Fibroblast of villous mesenchyme (primary cell): ENCODE measurements around the gene RCAN2. TPM values are rescaled to one million over a fixed set of nuclear protein-coding genes. Genes with fewer than 3 reads are reported as not detected.

ENCODE experiments used
- DNase-seq: peaks from one replicate; pipeline ENCODE4 v3.0.0-alpha.2; 2010; ENCODE audit warnings: low read depth
- H3K4me3 ChIP-seq: 2 replicates; pipeline ENCODE4 v1.5.1; 2011; ENCODE audit warnings: low read depth, mild to moderate bottlenecking, low read length
- total RNA-seq: library from RNA; depleted of rRNA; stranded (reverse); fragments of >200 nt; gene quantifications from 2 replicates; pipeline ENCODE4 v1.2.3, GENCODE V29; 2012
- TF ChIP-seq, protein P1 (sequence below): IDR thresholded peaks from 2 replicates; pipeline ENCODE4 v1.5.1; 2012; ENCODE audit warnings: low read depth, mild to moderate bottlenecking, low read length; ENCODE audit not compliant: insufficient read depth

Gene RCAN2
- total RNA-seq, 1 donor, result 1.7 TPM

DNA sequence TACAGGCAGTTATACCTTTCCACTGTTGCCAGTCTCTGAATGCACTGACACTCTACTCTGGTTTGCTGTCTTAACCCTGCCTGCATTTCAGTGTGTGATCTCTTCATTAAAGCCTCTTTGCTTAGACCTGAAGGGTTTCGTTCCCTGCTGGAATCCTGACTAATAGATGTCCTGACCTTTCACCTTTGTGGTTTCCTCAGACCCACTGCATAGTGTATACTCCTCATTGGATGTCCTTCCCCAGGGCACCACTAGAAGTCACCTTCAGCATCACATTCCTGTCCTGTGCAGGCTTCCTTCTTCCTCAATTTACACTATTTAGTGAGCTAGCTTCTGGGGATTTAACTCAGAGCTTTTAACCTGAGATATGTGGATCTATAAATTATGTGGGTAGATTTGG is 120.6 kb downstream of the RCAN2 start:
- peak; percentile 40 for DNase-seq
- H3K4me3 ChIP-seq, result no peak overlapping the region
- TF ChIP-seq, protein P1, sequence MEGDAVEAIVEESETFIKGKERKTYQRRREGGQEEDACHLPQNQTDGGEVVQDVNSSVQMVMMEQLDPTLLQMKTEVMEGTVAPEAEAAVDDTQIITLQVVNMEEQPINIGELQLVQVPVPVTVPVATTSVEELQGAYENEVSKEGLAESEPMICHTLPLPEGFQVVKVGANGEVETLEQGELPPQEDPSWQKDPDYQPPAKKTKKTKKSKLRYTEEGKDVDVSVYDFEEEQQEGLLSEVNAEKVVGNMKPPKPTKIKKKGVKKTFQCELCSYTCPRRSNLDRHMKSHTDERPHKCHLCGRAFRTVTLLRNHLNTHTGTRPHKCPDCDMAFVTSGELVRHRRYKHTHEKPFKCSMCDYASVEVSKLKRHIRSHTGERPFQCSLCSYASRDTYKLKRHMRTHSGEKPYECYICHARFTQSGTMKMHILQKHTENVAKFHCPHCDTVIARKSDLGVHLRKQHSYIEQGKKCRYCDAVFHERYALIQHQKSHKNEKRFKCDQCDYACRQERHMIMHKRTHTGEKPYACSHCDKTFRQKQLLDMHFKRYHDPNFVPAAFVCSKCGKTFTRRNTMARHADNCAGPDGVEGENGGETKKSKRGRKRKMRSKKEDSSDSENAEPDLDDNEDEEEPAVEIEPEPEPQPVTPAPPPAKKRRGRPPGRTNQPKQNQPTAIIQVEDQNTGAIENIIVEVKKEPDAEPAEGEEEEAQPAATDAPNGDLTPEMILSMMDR, result no peak

DNA sequence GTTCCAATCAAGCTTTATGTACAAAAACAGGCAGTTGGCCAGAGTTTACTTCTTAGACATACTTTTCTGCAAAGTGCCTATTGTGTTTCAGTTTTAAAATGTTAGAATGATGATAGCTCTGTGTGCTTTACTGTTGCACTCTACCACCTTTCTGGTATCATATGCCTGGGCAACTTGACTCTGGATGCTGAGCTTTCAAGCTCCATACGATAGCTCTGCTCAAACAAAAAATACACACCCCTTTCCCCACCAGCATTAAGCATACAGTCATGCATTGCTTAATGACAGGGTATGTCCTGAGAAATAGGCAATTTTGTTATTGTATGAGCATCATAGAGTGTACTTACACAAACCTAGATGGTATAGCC is 123.1 kb downstream of the RCAN2 start:
- H3K4me3 ChIP-seq, result no peak overlapping the region
- DNase-seq, result no peak
- TF ChIP-seq, protein P1, result no peak

DNA sequence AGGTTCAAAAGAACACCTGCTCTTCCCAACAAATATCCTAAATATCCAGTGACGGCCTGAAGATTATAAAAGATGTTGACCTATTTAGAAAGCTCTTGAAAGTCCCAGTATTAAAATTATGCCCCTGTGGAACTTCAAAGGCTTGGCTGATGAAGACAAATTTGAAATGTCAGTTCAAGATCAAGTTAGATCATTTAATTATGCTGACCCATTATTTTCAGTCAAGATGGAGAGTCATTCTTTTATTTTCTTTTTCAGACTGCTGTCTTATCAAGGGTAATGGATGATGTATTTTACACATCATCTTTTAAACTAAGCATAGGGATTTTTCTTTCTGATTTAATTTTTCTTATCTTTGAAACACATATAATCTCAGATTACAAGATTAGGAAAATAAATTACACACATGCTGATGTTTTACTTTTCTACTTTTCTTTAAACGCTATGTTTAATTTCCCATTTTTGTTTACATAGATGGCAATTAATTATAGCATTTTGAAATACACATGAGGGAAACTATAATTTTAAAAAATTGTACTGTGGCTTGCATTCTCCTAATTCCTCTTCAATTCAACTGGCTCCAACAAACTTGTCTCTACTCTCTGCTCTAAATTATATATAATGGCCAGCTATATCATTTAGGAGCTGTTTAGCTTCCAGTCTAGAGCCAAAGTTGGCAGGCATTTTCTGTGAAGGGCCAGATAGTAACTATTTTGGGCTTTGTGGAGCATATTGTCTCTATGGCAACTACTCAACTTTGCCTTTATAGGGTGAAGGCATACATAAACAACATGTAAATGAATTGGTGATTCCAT is 123.7 kb downstream of the RCAN2 start:
- TF ChIP-seq, protein P1, result no peak
- no peak overlapping the region for H3K4me3 ChIP-seq
- DNase-seq, result no peak

DNA sequence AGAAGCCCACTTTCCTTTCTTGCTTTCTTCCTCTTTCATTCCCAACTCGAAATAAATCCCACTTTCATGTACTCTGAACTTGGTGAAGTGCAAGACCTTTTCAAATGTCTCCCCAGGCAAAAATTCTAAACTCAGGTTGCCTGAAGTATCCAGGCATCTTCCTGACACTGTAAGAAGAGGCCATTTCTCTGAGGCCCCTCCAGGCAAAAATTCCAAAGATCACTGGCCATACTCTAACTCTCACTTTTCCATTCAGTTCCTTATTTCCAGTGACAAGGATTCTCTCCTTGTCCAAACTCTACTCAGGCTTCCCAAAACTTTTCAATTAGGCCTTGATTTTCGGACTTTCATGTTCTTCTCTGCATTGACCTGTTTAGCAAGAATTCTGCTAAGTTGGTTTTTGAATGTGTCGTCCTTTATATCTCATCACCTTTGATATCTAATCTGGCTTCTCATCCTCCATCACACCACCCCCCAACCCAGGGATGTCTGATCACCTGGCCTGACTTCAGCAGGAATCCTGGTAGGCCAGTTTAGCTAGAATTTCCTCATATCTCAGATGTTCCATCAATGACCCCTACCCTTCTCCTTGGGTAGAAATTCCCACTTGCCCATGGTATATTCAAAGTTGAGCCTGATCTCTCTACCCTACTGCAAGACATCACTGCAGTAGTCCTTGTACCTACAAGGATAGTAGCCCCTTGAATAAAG is 124.9 kb downstream of the RCAN2 start:
- no peak overlapping the region for H3K4me3 ChIP-seq
- no peak for DNase-seq
- TF ChIP-seq, protein P1, result no peak

DNA sequence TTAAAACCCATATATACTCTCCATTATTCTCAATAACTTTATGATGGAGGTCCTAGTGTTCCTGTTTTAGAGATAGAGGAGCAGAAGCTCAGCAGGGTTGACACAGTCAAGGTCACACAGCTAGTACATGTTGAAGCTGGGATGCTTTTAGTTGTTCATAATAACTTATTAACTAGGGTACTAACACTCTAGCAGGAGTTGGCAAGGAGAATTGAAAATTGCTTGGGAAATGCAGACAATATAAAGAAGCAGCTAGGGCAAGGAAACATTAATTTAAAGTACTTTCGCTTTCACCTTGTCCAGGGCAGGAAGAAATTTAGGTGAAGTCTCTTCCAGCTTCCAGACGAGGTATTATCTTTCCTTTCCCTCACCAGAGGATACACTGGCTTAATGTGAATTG is 133.7 kb downstream of the RCAN2 start:
- no peak for DNase-seq
- H3K4me3 ChIP-seq, result no peak overlapping the region
- TF ChIP-seq, protein P1, result no peak

DNA sequence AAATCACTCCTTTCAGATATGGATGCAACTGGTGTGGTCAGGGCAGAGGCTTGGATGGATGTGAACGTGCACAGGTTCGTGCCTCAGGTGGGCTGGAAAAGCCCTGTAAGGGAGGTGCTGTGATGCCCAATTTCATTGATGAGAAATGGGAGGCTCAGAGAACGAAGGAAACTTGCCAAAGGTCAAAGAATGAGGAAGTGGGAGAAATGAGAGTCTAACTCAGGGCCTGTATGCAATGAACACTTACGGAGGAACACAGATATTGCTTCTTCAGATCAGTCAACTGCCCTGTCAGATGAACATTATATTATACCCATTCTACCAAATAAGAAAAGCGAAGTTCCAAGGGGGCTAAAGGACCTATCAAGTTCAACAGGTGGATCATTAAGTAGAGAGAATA is 134.7 kb downstream of the RCAN2 start:
- TF ChIP-seq, protein P1, result no peak
- no peak for DNase-seq
- H3K4me3 ChIP-seq, result no peak overlapping the region
